ENCODE measurements around the gene HAUS6. TPM values are rescaled to one million over a fixed set of nuclear protein-coding genes. Genes with fewer than 3 reads are reported as not detected.
A peak's percentile ranks its signal among the peaks of the same experiment; 100 is the strongest.

The HAUS6 gene
- total and polyA plus RNA-seq, 2 of the 13 experiments (the other 11 are each of a cell fraction or from before 2014, with no cell fraction given) = 9.8 to 31.1 TPM

DNA sequence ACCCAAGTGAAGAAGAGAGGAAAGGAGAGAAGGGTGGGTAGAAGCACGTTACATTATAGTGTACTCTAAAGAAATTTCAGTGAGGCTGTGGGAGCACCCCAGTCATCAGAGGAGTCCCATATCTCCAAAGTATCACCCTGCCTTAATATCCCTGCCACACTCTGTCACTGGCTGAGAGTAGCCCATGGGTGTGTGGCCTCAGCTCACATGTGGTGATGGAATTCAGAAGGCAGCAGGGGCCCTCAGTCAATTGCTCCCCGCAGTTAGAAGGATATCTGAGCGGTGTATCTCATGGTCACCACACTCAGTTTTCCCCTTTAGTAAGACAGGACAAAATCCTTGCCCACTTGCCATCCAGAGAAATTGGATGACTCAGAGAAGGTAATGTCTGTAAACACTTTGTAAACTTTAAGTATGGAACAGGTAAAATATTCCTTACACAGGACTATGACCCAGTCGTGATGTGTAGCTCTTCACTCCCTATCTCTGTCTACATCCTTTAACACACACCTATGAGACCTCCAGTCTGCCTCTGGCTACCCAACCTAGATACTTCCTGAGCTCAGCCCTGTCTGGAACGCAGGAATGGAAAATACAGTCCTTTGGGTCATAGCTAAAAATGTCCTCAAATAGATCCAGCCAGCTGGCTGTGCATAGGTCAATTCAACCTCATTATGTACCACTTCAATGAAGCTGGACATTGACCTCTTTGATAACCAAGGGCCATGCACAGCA, 48.9 kb upstream of the HAUS6 start (continued):
- TF ChIP-seq, protein P1, sequence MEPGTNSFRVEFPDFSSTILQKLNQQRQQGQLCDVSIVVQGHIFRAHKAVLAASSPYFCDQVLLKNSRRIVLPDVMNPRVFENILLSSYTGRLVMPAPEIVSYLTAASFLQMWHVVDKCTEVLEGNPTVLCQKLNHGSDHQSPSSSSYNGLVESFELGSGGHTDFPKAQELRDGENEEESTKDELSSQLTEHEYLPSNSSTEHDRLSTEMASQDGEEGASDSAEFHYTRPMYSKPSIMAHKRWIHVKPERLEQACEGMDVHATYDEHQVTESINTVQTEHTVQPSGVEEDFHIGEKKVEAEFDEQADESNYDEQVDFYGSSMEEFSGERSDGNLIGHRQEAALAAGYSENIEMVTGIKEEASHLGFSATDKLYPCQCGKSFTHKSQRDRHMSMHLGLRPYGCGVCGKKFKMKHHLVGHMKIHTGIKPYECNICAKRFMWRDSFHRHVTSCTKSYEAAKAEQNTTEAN (CRISPR knock-in tag; conservative IDR thresholded peaks at IDR 0.05) = peak; percentile 72
- TF ChIP-seq HNRNPL (IDR thresholded peaks at IDR 0.05; ENCODE audit: low read depth, low read length) (no peak), MED13 (CRISPR knock-in tag; IDR thresholded peaks at IDR 0.05) (peak; percentile 57; the same call in 1 of the 2 replicates), AGO2 (optimal IDR thresholded peaks at IDR 0.05; ENCODE audit: low read depth, low read length) (no peak), SETDB1 (CRISPR knock-in tag; IDR thresholded peaks at IDR 0.05; ENCODE audit: borderline replicate concordance) (no peak), ZNF589 (CRISPR knock-in tag; conservative IDR thresholded peaks at IDR 0.05) (no peak), TEAD3 (CRISPR knock-in tag; optimal IDR thresholded peaks at IDR 0.05; ENCODE audit: borderline replicate concordance) (peak; percentile 91), KAT2B (IDR thresholded peaks at IDR 0.05; ENCODE audit: borderline replicate concordance, low read depth, low read length) (no peak), AHR (CRISPR knock-in tag; IDR thresholded peaks at IDR 0.05) (no peak), ZNF33B (CRISPR knock-in tag; IDR thresholded peaks at IDR 0.05) (no peak), ATM (IDR thresholded peaks at IDR 0.05; ENCODE audit: borderline replicate concordance) (peak; percentile 73; the same call in 1 of the 2 replicates), ZNF510 (CRISPR knock-in tag; IDR thresholded peaks at IDR 0.05; ENCODE audit: low read depth) (no peak), TCF7 (IDR thresholded peaks at IDR 0.05; ENCODE audit: low read depth) (peak; percentile 82), RFX3 (CRISPR knock-in tag; IDR thresholded peaks at IDR 0.05) (no peak), ZNF124 (CRISPR knock-in tag; IDR thresholded peaks at IDR 0.05) (no peak)
- TF ChIP-seq, protein P2, sequence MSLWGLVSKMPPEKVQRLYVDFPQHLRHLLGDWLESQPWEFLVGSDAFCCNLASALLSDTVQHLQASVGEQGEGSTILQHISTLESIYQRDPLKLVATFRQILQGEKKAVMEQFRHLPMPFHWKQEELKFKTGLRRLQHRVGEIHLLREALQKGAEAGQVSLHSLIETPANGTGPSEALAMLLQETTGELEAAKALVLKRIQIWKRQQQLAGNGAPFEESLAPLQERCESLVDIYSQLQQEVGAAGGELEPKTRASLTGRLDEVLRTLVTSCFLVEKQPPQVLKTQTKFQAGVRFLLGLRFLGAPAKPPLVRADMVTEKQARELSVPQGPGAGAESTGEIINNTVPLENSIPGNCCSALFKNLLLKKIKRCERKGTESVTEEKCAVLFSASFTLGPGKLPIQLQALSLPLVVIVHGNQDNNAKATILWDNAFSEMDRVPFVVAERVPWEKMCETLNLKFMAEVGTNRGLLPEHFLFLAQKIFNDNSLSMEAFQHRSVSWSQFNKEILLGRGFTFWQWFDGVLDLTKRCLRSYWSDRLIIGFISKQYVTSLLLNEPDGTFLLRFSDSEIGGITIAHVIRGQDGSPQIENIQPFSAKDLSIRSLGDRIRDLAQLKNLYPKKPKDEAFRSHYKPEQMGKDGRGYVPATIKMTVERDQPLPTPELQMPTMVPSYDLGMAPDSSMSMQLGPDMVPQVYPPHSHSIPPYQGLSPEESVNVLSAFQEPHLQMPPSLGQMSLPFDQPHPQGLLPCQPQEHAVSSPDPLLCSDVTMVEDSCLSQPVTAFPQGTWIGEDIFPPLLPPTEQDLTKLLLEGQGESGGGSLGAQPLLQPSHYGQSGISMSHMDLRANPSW (CRISPR knock-in tag; IDR thresholded peaks at IDR 0.05; ENCODE audit: borderline replicate concordance) = 0 out of 2 replicates have a peak, but pooled peaks have one; percentile 51
- TF ChIP-seq, protein P3, sequence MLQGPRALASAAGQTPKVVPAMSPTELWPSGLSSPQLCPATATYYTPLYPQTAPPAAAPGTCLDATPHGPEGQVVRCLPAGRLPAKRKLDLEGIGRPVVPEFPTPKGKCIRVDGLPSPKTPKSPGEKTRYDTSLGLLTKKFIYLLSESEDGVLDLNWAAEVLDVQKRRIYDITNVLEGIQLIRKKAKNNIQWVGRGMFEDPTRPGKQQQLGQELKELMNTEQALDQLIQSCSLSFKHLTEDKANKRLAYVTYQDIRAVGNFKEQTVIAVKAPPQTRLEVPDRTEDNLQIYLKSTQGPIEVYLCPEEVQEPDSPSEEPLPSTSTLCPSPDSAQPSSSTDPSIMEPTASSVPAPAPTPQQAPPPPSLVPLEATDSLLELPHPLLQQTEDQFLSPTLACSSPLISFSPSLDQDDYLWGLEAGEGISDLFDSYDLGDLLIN (CRISPR knock-in tag; IDR thresholded peaks at IDR 0.05; ENCODE audit: borderline replicate concordance) = no peak
- TF ChIP-seq, protein P4, sequence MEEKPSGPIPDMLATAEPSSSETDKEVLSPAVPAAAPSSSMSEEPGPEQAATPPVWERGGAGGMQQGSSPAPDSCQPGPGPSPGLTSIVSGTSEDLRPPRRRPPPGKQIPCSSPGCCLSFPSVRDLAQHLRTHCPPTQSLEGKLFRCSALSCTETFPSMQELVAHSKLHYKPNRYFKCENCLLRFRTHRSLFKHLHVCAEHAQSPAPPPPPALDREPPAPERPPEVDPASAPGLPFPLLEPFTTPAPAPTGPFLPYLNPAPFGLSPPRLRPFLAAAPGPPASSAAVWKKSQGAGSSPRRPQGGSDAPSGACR (CRISPR knock-in tag; IDR thresholded peaks at IDR 0.05) = no peak
- TF ChIP-seq, protein P5, sequence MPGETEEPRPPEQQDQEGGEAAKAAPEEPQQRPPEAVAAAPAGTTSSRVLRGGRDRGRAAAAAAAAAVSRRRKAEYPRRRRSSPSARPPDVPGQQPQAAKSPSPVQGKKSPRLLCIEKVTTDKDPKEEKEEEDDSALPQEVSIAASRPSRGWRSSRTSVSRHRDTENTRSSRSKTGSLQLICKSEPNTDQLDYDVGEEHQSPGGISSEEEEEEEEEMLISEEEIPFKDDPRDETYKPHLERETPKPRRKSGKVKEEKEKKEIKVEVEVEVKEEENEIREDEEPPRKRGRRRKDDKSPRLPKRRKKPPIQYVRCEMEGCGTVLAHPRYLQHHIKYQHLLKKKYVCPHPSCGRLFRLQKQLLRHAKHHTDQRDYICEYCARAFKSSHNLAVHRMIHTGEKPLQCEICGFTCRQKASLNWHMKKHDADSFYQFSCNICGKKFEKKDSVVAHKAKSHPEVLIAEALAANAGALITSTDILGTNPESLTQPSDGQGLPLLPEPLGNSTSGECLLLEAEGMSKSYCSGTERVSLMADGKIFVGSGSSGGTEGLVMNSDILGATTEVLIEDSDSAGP (CRISPR knock-in tag; IDR thresholded peaks at IDR 0.05; ENCODE audit: borderline replicate concordance) = no peak
- TF ChIP-seq, protein P6, sequence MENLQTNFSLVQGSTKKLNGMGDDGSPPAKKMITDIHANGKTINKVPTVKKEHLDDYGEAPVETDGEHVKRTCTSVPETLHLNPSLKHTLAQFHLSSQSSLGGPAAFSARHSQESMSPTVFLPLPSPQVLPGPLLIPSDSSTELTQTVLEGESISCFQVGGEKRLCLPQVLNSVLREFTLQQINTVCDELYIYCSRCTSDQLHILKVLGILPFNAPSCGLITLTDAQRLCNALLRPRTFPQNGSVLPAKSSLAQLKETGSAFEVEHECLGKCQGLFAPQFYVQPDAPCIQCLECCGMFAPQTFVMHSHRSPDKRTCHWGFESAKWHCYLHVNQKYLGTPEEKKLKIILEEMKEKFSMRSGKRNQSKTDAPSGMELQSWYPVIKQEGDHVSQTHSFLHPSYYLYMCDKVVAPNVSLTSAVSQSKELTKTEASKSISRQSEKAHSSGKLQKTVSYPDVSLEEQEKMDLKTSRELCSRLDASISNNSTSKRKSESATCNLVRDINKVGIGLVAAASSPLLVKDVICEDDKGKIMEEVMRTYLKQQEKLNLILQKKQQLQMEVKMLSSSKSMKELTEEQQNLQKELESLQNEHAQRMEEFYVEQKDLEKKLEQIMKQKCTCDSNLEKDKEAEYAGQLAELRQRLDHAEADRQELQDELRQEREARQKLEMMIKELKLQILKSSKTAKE (CRISPR knock-in tag; IDR thresholded peaks at IDR 0.05; ENCODE audit: borderline replicate concordance) = peak; percentile 90

Measured in HepG2 (cell line).